Gastrocnemius medialis (tissue), 4 donors: ENCODE data around the gene CA10.

ENCODE experiments used
- POLR2A ChIP-seq, 2 donors: fragments of 450-650 bp; IDR thresholded peaks; one replicate each; pipeline ENCODE4 v1.6.1; 2017; ENCODE audit warnings: antibody characterized with exemption in 2 of 2, mild to moderate bottlenecking in 2 of 2, moderate library complexity in 2 of 2
- TF ChIP-seq, protein P1 (sequence below), 5 experiments: fragments of 450-650 bp in 3 of 5; fragments of 200-600 bp in 2 of 5; sonication (generic) in 2 of 5; IDR thresholded peaks in 4 of 5; conservative IDR thresholded peaks in 1 of 5; 1 replicate in 4 of 5; 2 replicates in 1 of 5; pipeline ENCODE4 v1.5.1; 2016 to 2019; ENCODE audit warnings: antibody characterized with exemption in 5 of 5, mild to moderate bottlenecking in 3 of 5, moderate library complexity in 3 of 5

DNA sequence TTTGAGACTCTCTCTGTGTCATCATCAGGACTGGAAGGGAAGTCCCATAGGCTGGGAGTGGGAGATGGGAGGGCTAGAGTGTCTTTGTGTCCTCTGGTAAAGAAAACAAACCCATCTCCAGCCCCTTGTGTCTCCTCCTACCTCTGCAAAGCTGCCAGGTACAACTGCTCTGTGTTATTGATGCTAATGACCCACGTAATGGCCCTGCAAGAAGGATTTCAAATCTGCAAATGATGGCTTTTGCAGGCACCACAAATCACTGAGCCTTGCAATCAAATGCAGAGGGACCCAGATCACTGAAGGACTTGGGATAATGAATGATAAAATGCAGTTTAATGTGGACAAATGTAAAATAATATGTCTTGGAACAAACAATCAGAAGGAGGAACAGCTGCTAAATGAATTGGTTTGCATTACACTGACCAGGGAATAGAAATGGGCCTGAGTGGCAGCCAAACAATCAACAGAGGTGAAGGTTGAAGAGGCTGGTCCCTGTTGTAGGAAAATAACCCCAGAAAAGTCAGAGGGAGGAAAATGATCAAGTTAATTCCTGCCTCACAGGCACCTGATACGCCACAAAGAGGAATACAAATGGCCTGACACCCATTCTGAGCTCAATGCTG is 473.1 kb downstream of the CA10 start:
- no peak for TF ChIP-seq POLR2A (IDR thresholded peaks at IDR 0.05)
- TF ChIP-seq, protein P1, sequence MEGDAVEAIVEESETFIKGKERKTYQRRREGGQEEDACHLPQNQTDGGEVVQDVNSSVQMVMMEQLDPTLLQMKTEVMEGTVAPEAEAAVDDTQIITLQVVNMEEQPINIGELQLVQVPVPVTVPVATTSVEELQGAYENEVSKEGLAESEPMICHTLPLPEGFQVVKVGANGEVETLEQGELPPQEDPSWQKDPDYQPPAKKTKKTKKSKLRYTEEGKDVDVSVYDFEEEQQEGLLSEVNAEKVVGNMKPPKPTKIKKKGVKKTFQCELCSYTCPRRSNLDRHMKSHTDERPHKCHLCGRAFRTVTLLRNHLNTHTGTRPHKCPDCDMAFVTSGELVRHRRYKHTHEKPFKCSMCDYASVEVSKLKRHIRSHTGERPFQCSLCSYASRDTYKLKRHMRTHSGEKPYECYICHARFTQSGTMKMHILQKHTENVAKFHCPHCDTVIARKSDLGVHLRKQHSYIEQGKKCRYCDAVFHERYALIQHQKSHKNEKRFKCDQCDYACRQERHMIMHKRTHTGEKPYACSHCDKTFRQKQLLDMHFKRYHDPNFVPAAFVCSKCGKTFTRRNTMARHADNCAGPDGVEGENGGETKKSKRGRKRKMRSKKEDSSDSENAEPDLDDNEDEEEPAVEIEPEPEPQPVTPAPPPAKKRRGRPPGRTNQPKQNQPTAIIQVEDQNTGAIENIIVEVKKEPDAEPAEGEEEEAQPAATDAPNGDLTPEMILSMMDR (IDR thresholded peaks at IDR 0.05 in 4 of 5, conservative IDR thresholded peaks at IDR 0.05 in 1 of 5): no peak
